ENCODE data around the gene ZCWPW1.

The ZCWPW1 gene

GRCh38 chr7:100466653-100467605 lies 38.4 kb upstream of the ZCWPW1 start:
- TF ChIP-seq GATA3 (IDR thresholded peaks at IDR 0.05; ENCODE audit: low read depth, low read length) (no peak), GATA2 (IDR thresholded peaks at IDR 0.05; ENCODE audit: low read depth, low read length) (no peak)

- TF ChIP-seq GATA3 (IDR thresholded peaks at IDR 0.05; ENCODE audit: low read depth, low read length) = no peak
- TF ChIP-seq GATA2 (IDR thresholded peaks at IDR 0.05; ENCODE audit: low read depth, low read length) = no peak
Observed at GRCh38 chr7:100465702-100466311, 37.3 kb upstream of the ZCWPW1 start.

DNA sequence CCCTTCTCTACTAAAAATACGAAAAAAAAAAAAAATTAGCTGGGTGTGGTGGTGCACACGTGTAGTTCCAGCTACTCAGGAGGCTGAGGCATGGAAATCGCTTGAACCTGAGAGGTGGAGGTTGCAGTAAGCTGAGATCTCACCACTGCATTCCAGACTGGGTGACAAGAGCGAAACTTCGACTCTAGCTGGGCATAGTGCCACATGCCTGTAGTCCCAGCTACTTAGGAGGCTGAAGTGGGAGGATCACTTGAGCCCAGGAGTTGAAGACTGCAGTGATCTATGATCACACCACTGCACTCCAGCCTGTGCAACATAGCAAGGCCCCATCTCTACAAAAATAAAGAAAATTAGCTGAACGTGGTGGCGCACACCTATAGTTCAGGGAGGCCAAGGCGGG lies 36.8 kb upstream of the ZCWPW1 start:
- no peak for TF ChIP-seq GATA3 (IDR thresholded peaks at IDR 0.05; ENCODE audit: low read depth, low read length)
- no peak for TF ChIP-seq GATA2 (IDR thresholded peaks at IDR 0.05; ENCODE audit: low read depth, low read length)

GRCh38 chr7:100464791-100465190 lies 36.3 kb upstream of the ZCWPW1 start:
- TF ChIP-seq GATA2 (IDR thresholded peaks at IDR 0.05; ENCODE audit: low read depth, low read length) (no peak), GATA3 (IDR thresholded peaks at IDR 0.05; ENCODE audit: low read depth, low read length) (no peak)

GRCh38 chr7:100464210-100464660 lies 35.7 kb upstream of the ZCWPW1 start, which contains the start of gene SPACDR:
Gene SPACDR, minus strand, starts transcription at chr7:100464260. Its CDS starts 235 bp downstream, at chr7:100464025.
- no peak for TF ChIP-seq GATA2 (IDR thresholded peaks at IDR 0.05; ENCODE audit: low read depth, low read length)
- TF ChIP-seq GATA3 (IDR thresholded peaks at IDR 0.05; ENCODE audit: low read depth, low read length) = no peak

- TF ChIP-seq GATA3 (IDR thresholded peaks at IDR 0.05; ENCODE audit: low read depth, low read length) (no peak), GATA2 (IDR thresholded peaks at IDR 0.05; ENCODE audit: low read depth, low read length) (no peak)
Observed at GRCh38 chr7:100457033-100457432, 28.5 kb upstream of the ZCWPW1 start.

DNA sequence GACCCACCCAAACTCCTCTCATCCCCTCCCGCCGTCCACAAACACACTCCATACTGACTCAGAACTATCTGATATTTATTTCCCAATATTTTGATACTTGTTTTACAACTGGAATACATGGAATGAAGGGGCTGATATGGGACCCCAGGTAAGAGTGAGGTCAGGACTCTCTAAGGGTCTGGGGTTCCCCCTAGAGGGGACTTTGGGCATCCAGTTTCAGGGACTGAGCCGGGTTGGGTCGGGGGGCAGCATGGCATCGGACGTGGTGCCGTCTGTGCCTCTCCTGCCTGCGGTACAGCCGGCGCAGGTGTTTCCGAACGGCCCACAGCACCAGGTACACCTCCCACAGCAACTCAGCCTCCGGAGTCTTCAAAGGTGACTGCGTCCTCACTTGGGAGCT lies 28.1 kb upstream of the ZCWPW1 start:
- TF ChIP-seq GATA3 (IDR thresholded peaks at IDR 0.05; ENCODE audit: low read depth, low read length) (no peak), GATA2 (IDR thresholded peaks at IDR 0.05; ENCODE audit: low read depth, low read length) (no peak)

GRCh38 chr7:100455206-100455605 lies 26.7 kb upstream of the ZCWPW1 start:
- TF ChIP-seq GATA2 (IDR thresholded peaks at IDR 0.05; ENCODE audit: low read depth, low read length) (no peak), GATA3 (IDR thresholded peaks at IDR 0.05; ENCODE audit: low read depth, low read length) (no peak)

- TF ChIP-seq GATA3 (IDR thresholded peaks at IDR 0.05; ENCODE audit: low read depth, low read length) = no peak
Observed at GRCh38 chr7:100452513-100452912, 24.0 kb upstream of the ZCWPW1 start.

DNA sequence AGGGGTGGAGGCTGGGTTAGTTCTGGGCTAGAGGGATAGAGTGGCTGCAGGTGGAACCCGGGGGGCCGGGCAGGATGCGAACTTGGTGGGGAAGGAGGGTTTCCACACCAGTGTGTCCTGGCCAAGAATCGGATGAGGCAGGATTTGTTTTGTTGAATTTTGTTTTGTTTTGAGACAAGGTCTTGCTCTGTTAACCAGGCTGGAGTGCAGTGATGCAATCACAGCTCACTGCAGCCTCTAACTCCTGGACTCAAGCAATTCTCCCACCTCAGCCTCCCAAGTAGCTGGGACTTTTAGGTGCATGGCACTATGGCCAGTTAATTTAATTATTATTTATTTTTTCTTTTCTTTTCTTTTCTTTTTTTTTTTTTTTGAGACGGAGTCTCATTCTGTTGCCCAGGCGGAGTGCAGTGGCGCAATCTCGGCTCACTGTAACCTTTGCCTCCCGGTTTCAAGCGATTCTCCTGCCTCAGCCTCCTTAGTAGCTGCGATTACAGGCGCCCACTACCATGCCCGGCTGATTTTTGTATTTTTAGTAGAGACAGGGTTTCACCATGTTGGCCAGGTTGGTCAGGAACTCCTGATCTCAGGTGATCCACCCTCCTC lies 20.8 kb upstream of the ZCWPW1 start:
- TF ChIP-seq GATA3 (IDR thresholded peaks at IDR 0.05; ENCODE audit: low read depth, low read length) (no peak), GATA2 (IDR thresholded peaks at IDR 0.05; ENCODE audit: low read depth, low read length) (no peak)

DNA sequence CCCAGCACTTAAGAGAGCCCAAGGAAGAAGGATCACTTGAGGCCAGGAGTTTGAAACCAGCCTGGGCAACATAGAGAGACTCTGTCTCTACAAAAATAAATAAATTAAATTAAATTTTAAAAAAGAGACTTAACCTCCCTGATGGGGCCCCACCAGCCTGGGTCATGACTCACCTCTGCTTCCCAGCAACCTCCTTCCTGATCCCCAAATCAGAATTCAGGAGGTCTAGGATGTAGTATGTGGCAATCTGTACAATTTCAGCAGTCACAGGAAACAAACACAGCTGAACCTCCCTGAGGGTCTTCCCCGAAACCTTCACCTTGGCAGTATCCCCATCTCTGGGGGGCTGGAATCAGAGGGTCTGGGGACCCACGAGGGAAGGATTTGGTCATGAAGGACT lies 17.5 kb upstream of the ZCWPW1 start:
- TF ChIP-seq GATA3 (IDR thresholded peaks at IDR 0.05; ENCODE audit: low read depth, low read length) (no peak), GATA2 (IDR thresholded peaks at IDR 0.05; ENCODE audit: low read depth, low read length) (no peak)

GRCh38 chr7:100444311-100445278 lies 16.1 kb upstream of the ZCWPW1 start:
- TF ChIP-seq GATA2 (IDR thresholded peaks at IDR 0.05; ENCODE audit: low read depth, low read length) (no peak), GATA3 (IDR thresholded peaks at IDR 0.05; ENCODE audit: low read depth, low read length) (no peak)

DNA sequence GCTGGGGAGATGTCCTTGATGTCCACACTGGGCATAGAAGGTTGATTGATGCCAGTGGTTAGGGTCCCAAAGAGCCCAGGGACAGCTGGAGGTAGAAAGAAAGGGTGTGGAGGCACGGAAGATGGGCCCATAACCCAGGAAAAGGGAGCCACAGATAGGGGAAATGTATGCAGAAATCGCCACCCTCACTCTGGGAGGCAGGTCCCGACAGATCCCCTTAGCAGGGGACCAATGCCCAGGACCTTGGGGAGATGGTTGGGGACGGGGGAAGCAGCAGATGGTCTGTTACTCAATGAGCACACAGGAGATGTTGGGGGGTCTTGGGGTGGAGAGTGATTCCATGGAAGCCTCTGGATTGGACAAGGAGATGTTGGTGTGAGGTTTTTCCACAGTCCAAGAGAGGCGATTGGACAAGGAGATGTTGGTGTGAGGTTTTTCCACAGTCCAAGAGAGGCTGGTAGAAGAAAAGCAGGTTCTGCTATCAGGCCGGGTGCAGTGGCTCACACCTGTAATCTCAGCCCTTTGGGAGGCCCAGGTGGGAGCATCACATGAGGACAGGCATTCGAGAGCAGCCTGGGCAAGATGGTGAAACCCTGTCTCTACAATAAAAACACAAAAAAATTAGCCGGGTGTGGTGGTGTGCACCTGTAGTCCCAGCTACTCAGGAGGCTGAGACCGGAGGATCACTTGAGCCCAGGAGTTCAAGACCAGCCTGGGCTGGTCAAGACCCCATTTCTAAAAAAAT lies 14.8 kb upstream of the ZCWPW1 start:
- TF ChIP-seq GATA3 (IDR thresholded peaks at IDR 0.05; ENCODE audit: low read depth, low read length) (no peak), GATA2 (IDR thresholded peaks at IDR 0.05; ENCODE audit: low read depth, low read length) (no peak)

Measured in SH-SY5Y (cell line).